ENCODE results near the gene CEACAM8. TPM values are rescaled to one million over a fixed set of nuclear protein-coding genes. Genes with fewer than 3 reads are reported as not detected.
A peak's percentile ranks its signal among the peaks of the same experiment; 100 is the strongest.
"Not testable (repeated sequence)": the region's sequence is repeated elsewhere in the genome, so short reads cannot be mapped to it uniquely, and the experiment has no call there.

CEACAM8 gene
- total RNA-seq, 1 donor from 2014 or later = not detected

GRCh38 chr19:42560731-42561130, 34.0 kb downstream of the CEACAM8 start:
- Mint-ChIP-seq H3K9me3 (ENCODE audit: low read depth) (peaks cover 10% of the 10 kb centered on the region), H3K27ac (no peak overlapping the region), H3K4me3 (ENCODE audit: low read depth) (no peak overlapping the region), H3K27me3 (peaks cover 16% of the 10 kb centered on the region), H3K4me1 (ENCODE audit: low read depth) (peaks cover 6% of the 10 kb centered on the region), H3K36me3 (ENCODE audit: insufficient read depth) (peaks cover 3% of the 10 kb centered on the region)
- no peak for TF ChIP-seq CTCF (IDR thresholded peaks at IDR 0.05; ENCODE audit: unreplicated experiment)
- DNase-seq (ENCODE audit: low spot score, unreplicated experiment) = no peak

- H3K4me3 Mint-ChIP-seq (ENCODE audit: low read depth) = no peak overlapping the region
- H3K9me3 Mint-ChIP-seq (ENCODE audit: low read depth) = peaks cover 10% of the 10 kb centered on the region
- no peak overlapping the region for H3K27ac Mint-ChIP-seq
- peaks cover 6% of the 10 kb centered on the region for H3K4me1 Mint-ChIP-seq (ENCODE audit: low read depth)
- TF ChIP-seq CTCF (IDR thresholded peaks at IDR 0.05; ENCODE audit: unreplicated experiment) = no peak
- DNase-seq (ENCODE audit: low spot score, unreplicated experiment) = no peak
- H3K36me3 Mint-ChIP-seq (ENCODE audit: insufficient read depth) = peaks cover 3% of the 10 kb centered on the region
- peaks cover 14% of the 10 kb centered on the region for H3K27me3 Mint-ChIP-seq
Observed at GRCh38 chr19:42558450-42559150, 36.1 kb downstream of the CEACAM8 start.

- not testable (repeated sequence) for H3K36me3 Mint-ChIP-seq (ENCODE audit: insufficient read depth); DNase-seq (ENCODE audit: low spot score, unreplicated experiment); H3K4me3 Mint-ChIP-seq (ENCODE audit: low read depth); H3K4me1 Mint-ChIP-seq (ENCODE audit: low read depth)
- H3K27me3 Mint-ChIP-seq = peaks cover 11% of the 10 kb centered on the region
- H3K27ac Mint-ChIP-seq = peak overlapping the region; percentile 63
- H3K9me3 Mint-ChIP-seq (ENCODE audit: low read depth) = peaks cover 10% of the 10 kb centered on the region
Observed at GRCh38 chr19:42557386-42557871, 37.3 kb downstream of the CEACAM8 start.

- no peak for TF ChIP-seq CTCF (IDR thresholded peaks at IDR 0.05; ENCODE audit: unreplicated experiment)
- no peak overlapping the region for H3K27ac Mint-ChIP-seq
- peaks cover 4% of the 10 kb centered on the region for H3K27me3 Mint-ChIP-seq
- no peak overlapping the region for H3K4me3 Mint-ChIP-seq (ENCODE audit: low read depth)
- DNase-seq (ENCODE audit: low spot score, unreplicated experiment) = no peak
- peaks cover 3% of the 10 kb centered on the region for H3K36me3 Mint-ChIP-seq (ENCODE audit: insufficient read depth)
- peaks cover 10% of the 10 kb centered on the region for H3K9me3 Mint-ChIP-seq (ENCODE audit: low read depth)
- peaks cover 6% of the 10 kb centered on the region for H3K4me1 Mint-ChIP-seq (ENCODE audit: low read depth)
Observed at GRCh38 chr19:42555801-42556200, 38.9 kb downstream of the CEACAM8 start.

- H3K4me1 Mint-ChIP-seq (ENCODE audit: low read depth) = peaks cover 6% of the 10 kb centered on the region
- no peak overlapping the region for H3K27ac Mint-ChIP-seq
- H3K36me3 Mint-ChIP-seq (ENCODE audit: insufficient read depth) = peaks cover 3% of the 10 kb centered on the region
- H3K9me3 Mint-ChIP-seq (ENCODE audit: low read depth) = peaks cover 10% of the 10 kb centered on the region
- H3K4me3 Mint-ChIP-seq (ENCODE audit: low read depth) = no peak overlapping the region
- H3K27me3 Mint-ChIP-seq = peaks cover 4% of the 10 kb centered on the region
- no peak for DNase-seq (ENCODE audit: low spot score, unreplicated experiment)
- no peak for TF ChIP-seq CTCF (IDR thresholded peaks at IDR 0.05; ENCODE audit: unreplicated experiment)
Observed at GRCh38 chr19:42555317-42555716, 39.4 kb downstream of the CEACAM8 start.

GRCh38 chr19:42554046-42554575, 40.6 kb downstream of the CEACAM8 start:
- Mint-ChIP-seq H3K36me3 (ENCODE audit: insufficient read depth) (peaks cover 5% of the 10 kb centered on the region), H3K27ac (no peak overlapping the region), H3K4me3 (ENCODE audit: low read depth) (no peak overlapping the region), H3K27me3 (peaks cover 4% of the 10 kb centered on the region), H3K4me1 (ENCODE audit: low read depth) (peaks cover 6% of the 10 kb centered on the region), H3K9me3 (ENCODE audit: low read depth) (peaks cover 15% of the 10 kb centered on the region)
- no peak for TF ChIP-seq CTCF (IDR thresholded peaks at IDR 0.05; ENCODE audit: unreplicated experiment)
- no peak for DNase-seq (ENCODE audit: low spot score, unreplicated experiment)

All from progenitor cell of endocrine pancreas (in vitro differentiated cells).